ENCODE results near the gene TP53AIP1.
"Not testable (repeated sequence)": the region's sequence is repeated elsewhere in the genome, so short reads cannot be mapped to it uniquely, and the experiment has no call there.

The TP53AIP1 gene

GRCh38 chr11:128924104-128924503 is 18.6 kb downstream of the TP53AIP1 start:
- Histone ChIP-seq H3K27ac (ENCODE audit: low read length) (no peak overlapping the region), H3K4me1 (ENCODE audit: control insufficient read depth in 1 of 2, insufficient read depth in 2 of 2, low read length in 2 of 2) (no peaks in the 10 kb centered on the region), H3K36me3 (ENCODE audit: control insufficient read depth in 1 of 2, insufficient read depth in 2 of 2, low read length in 2 of 2) (no peaks in the 10 kb centered on the region), H3K4me3 (ENCODE audit: low read depth in 1 of 2, low read length in 2 of 2) (no peak overlapping the region), H3K27me3 (ENCODE audit: low read depth, low read length) (no peaks in the 10 kb centered on the region), H3K9me3 (ENCODE audit: control insufficient read depth in 1 of 2, low read length in 2 of 2) (no peaks in the 10 kb centered on the region)

GRCh38 chr11:128921793-128922192 is 20.9 kb downstream of the TP53AIP1 start:
- H3K4me1 ChIP-seq (ENCODE audit: control insufficient read depth in 1 of 2, insufficient read depth in 2 of 2, low read length in 2 of 2): no peaks in the 10 kb centered on the region
- no peak overlapping the region for H3K4me3 ChIP-seq (ENCODE audit: low read depth in 1 of 2, low read length in 2 of 2)
- H3K27ac ChIP-seq (ENCODE audit: low read length): no peak overlapping the region
- H3K36me3 ChIP-seq (ENCODE audit: control insufficient read depth in 1 of 2, insufficient read depth in 2 of 2, low read length in 2 of 2): no peaks in the 10 kb centered on the region
- no peaks in the 10 kb centered on the region for H3K27me3 ChIP-seq (ENCODE audit: low read depth, low read length)
- H3K9me3 ChIP-seq (ENCODE audit: control insufficient read depth in 1 of 2, low read length in 2 of 2): no peaks in the 10 kb centered on the region

GRCh38 chr11:128920666-128921065 is 22.0 kb downstream of the TP53AIP1 start:
- Histone ChIP-seq H3K4me3 (ENCODE audit: low read depth in 1 of 2, low read length in 2 of 2) (no peak overlapping the region), H3K36me3 (ENCODE audit: control insufficient read depth in 1 of 2, insufficient read depth in 2 of 2, low read length in 2 of 2) (no peaks in the 10 kb centered on the region), H3K9me3 (ENCODE audit: control insufficient read depth in 1 of 2, low read length in 2 of 2) (no peaks in the 10 kb centered on the region), H3K27me3 (ENCODE audit: low read depth, low read length) (no peaks in the 10 kb centered on the region), H3K4me1 (ENCODE audit: control insufficient read depth in 1 of 2, insufficient read depth in 2 of 2, low read length in 2 of 2) (no peaks in the 10 kb centered on the region), H3K27ac (ENCODE audit: low read length) (no peak overlapping the region)

GRCh38 chr11:128919635-128920034 is 23.0 kb downstream of the TP53AIP1 start:
- H3K27ac ChIP-seq (ENCODE audit: low read length); H3K36me3 ChIP-seq (ENCODE audit: control insufficient read depth in 1 of 2, insufficient read depth in 2 of 2, low read length in 2 of 2); H3K4me3 ChIP-seq (ENCODE audit: low read depth in 1 of 2, low read length in 2 of 2); H3K9me3 ChIP-seq (ENCODE audit: control insufficient read depth in 1 of 2, low read length in 2 of 2); H3K27me3 ChIP-seq (ENCODE audit: low read depth, low read length); H3K4me1 ChIP-seq (ENCODE audit: control insufficient read depth in 1 of 2, insufficient read depth in 2 of 2, low read length in 2 of 2): not testable (repeated sequence)

- Histone ChIP-seq H3K4me3 (ENCODE audit: low read depth in 1 of 2, low read length in 2 of 2) (no peak overlapping the region), H3K9me3 (ENCODE audit: control insufficient read depth in 1 of 2, low read length in 2 of 2) (no peaks in the 10 kb centered on the region), H3K36me3 (ENCODE audit: control insufficient read depth in 1 of 2, insufficient read depth in 2 of 2, low read length in 2 of 2) (no peaks in the 10 kb centered on the region), H3K4me1 (ENCODE audit: control insufficient read depth in 1 of 2, insufficient read depth in 2 of 2, low read length in 2 of 2) (no peaks in the 10 kb centered on the region), H3K27me3 (ENCODE audit: low read depth, low read length) (no peaks in the 10 kb centered on the region), H3K27ac (ENCODE audit: low read length) (no peak overlapping the region)
These were observed 23.5 kb downstream of the TP53AIP1 start for GRCh38 chr11:128919216-128919615.

GRCh38 chr11:128917144-128917724 is 25.4 kb downstream of the TP53AIP1 start:
- Histone ChIP-seq H3K36me3 (ENCODE audit: control insufficient read depth in 1 of 2, insufficient read depth in 2 of 2, low read length in 2 of 2) (no peaks in the 10 kb centered on the region), H3K4me1 (ENCODE audit: control insufficient read depth in 1 of 2, insufficient read depth in 2 of 2, low read length in 2 of 2) (no peaks in the 10 kb centered on the region), H3K9me3 (ENCODE audit: control insufficient read depth in 1 of 2, low read length in 2 of 2) (no peaks in the 10 kb centered on the region), H3K4me3 (ENCODE audit: low read depth in 1 of 2, low read length in 2 of 2) (no peak overlapping the region), H3K27ac (ENCODE audit: low read length) (no peak overlapping the region), H3K27me3 (ENCODE audit: low read depth, low read length) (no peaks in the 10 kb centered on the region)

- no peak overlapping the region for H3K27ac ChIP-seq (ENCODE audit: low read length)
- H3K4me1 ChIP-seq (ENCODE audit: control insufficient read depth in 1 of 2, insufficient read depth in 2 of 2, low read length in 2 of 2): no peaks in the 10 kb centered on the region
- no peaks in the 10 kb centered on the region for H3K36me3 ChIP-seq (ENCODE audit: control insufficient read depth in 1 of 2, insufficient read depth in 2 of 2, low read length in 2 of 2)
- no peaks in the 10 kb centered on the region for H3K9me3 ChIP-seq (ENCODE audit: control insufficient read depth in 1 of 2, low read length in 2 of 2)
- no peak overlapping the region for H3K4me3 ChIP-seq (ENCODE audit: low read depth in 1 of 2, low read length in 2 of 2)
- no peaks in the 10 kb centered on the region for H3K27me3 ChIP-seq (ENCODE audit: low read depth, low read length)
These were observed 26.0 kb downstream of the TP53AIP1 start for GRCh38 chr11:128916681-128917080.

- H3K27me3 ChIP-seq (ENCODE audit: low read depth, low read length): no peaks in the 10 kb centered on the region
These were observed 26.6 kb downstream of the TP53AIP1 start for GRCh38 chr11:128916037-128916572.

GRCh38 chr11:128915149-128915521 is 27.5 kb downstream of the TP53AIP1 start:
- Histone ChIP-seq H3K4me1 (ENCODE audit: control insufficient read depth in 1 of 2, insufficient read depth in 2 of 2, low read length in 2 of 2) (no peaks in the 10 kb centered on the region), H3K27ac (ENCODE audit: low read length) (no peak overlapping the region), H3K27me3 (ENCODE audit: low read depth, low read length) (no peaks in the 10 kb centered on the region), H3K9me3 (ENCODE audit: control insufficient read depth in 1 of 2, low read length in 2 of 2) (no peaks in the 10 kb centered on the region), H3K36me3 (ENCODE audit: control insufficient read depth in 1 of 2, insufficient read depth in 2 of 2, low read length in 2 of 2) (no peaks in the 10 kb centered on the region), H3K4me3 (ENCODE audit: low read depth in 1 of 2, low read length in 2 of 2) (no peak overlapping the region)

More at GRCh38 chr11:128916037-128916572, 26.6 kb downstream of the TP53AIP1 start:
- Histone ChIP-seq H3K9me3 (ENCODE audit: control insufficient read depth in 1 of 2, low read length in 2 of 2) (no peaks in the 10 kb centered on the region), H3K4me3 (ENCODE audit: low read depth in 1 of 2, low read length in 2 of 2) (no peak overlapping the region), H3K36me3 (ENCODE audit: control insufficient read depth in 1 of 2, insufficient read depth in 2 of 2, low read length in 2 of 2) (no peaks in the 10 kb centered on the region), H3K27ac (ENCODE audit: low read length) (no peak overlapping the region), H3K4me1 (ENCODE audit: control insufficient read depth in 1 of 2, insufficient read depth in 2 of 2, low read length in 2 of 2) (no peaks in the 10 kb centered on the region)

GRCh38 chr11:128914216-128915148 is 28.2 kb downstream of the TP53AIP1 start:
- H3K27ac ChIP-seq (ENCODE audit: low read length): no peak overlapping the region
- no peak overlapping the region for H3K4me3 ChIP-seq (ENCODE audit: low read depth in 1 of 2, low read length in 2 of 2)
- no peaks in the 10 kb centered on the region for H3K4me1 ChIP-seq (ENCODE audit: control insufficient read depth in 1 of 2, insufficient read depth in 2 of 2, low read length in 2 of 2)
- H3K27me3 ChIP-seq (ENCODE audit: low read depth, low read length): no peaks in the 10 kb centered on the region
- H3K9me3 ChIP-seq (ENCODE audit: control insufficient read depth in 1 of 2, low read length in 2 of 2): no peaks in the 10 kb centered on the region
- H3K36me3 ChIP-seq (ENCODE audit: control insufficient read depth in 1 of 2, insufficient read depth in 2 of 2, low read length in 2 of 2): no peaks in the 10 kb centered on the region

- Histone ChIP-seq H3K9me3 (ENCODE audit: control insufficient read depth in 1 of 2, low read length in 2 of 2) (no peaks in the 10 kb centered on the region), H3K4me3 (ENCODE audit: low read depth in 1 of 2, low read length in 2 of 2) (no peak overlapping the region), H3K27me3 (ENCODE audit: low read depth, low read length) (no peaks in the 10 kb centered on the region), H3K27ac (ENCODE audit: low read length) (no peak overlapping the region), H3K36me3 (ENCODE audit: control insufficient read depth in 1 of 2, insufficient read depth in 2 of 2, low read length in 2 of 2) (no peaks in the 10 kb centered on the region), H3K4me1 (ENCODE audit: control insufficient read depth in 1 of 2, insufficient read depth in 2 of 2, low read length in 2 of 2) (no peaks in the 10 kb centered on the region)
These were observed 28.9 kb downstream of the TP53AIP1 start for GRCh38 chr11:128913806-128914205.
